ENCODE measurements around the gene CAV2.

CAV2 gene

DNA sequence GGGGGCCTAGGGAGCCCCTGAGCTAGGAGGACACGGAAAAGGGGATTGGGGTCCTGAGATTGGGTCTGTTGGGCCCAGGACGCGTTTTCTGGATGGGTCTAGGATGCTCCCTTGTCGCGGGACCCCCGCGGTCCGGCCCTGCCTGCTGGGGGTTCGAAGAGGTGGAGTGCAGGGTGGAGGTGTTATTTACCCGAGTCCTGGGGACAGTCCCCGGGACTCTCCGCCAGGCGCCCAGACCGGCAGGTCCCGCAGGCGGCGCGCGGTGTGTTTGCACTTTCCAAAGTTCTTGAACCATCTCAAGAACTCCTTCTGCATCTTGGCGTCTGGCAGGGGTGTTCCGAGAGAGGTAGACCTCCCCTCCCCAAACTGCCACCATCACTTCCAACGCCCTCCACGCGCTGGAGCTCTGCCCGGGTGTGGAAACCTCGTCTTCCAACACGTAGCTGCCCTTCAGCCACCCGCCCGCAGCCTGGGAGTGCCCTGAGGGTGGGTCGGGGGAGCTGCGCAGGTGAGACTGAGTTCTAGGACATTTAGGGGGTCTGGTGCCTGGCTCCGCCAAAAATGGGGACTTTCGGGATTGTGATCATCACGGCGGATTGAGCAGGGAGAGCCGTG, 25.9 kb downstream of the CAV2 start:
- DNase-seq = no peak

DNA sequence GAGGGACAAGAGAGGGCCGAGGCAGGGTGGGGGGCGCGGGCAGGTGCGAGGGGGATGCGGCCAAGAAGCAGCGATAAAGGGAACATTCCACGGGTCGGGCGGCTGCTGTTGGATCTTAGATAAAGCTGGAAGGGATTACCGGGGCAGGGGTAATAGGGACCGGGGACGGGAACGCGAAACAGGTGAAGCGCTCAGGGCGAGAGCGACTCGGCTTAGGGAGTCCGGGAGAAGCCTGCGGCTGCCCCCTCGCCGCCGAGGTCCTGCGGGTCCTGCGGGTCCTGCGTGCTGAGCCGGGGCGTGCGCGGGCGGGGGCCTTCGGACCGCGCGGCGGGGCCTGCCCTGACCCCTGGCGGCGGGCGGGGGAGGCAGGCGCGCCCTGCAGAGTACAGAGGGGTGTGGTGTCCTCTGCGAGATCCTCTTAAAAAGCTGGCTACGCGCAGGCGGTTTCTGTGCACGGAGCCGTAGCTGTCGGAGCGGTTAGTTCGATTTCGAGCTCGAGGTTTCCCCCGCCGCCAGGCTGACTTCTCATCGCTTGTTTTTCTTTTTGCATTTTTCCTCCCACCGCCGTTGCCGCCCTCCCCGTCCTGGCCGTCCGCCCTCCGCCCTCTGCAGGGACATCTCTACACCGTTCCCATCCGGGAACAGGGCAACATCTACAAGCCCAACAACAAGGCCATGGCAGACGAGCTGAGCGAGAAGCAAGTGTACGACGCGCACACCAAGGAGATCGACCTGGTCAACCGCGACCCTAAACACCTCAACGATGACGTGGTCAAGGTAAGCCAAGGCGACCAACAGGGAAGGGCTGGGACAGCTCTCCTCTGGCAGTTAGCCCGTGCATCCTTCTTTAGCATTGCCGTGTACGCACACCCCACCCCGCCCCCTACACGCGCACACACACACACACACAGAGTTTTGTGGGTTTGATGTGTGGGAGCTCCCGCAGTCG, 26.6 kb downstream of the CAV2 start:
- peak; percentile 30 for DNase-seq

DNA sequence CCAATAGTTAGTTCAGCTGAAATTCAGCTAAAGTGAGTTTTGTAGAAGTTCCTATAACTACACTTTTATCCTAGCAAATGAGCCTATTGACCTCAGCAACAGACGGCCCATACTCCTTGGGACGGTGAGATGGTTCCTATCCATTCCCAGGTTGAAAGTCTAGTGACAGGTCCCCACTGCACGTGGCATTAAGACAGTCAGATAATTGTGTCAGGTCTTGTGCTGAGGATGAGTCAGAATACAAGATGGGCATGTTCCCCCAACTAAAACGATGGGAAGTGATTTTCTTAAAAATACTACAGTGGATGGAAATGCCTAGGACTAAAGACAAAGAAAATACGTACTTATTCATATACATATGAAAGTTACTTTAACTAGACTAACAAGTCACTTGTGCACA, 27.4 kb downstream of the CAV2 start:
- no peak for DNase-seq

DNA sequence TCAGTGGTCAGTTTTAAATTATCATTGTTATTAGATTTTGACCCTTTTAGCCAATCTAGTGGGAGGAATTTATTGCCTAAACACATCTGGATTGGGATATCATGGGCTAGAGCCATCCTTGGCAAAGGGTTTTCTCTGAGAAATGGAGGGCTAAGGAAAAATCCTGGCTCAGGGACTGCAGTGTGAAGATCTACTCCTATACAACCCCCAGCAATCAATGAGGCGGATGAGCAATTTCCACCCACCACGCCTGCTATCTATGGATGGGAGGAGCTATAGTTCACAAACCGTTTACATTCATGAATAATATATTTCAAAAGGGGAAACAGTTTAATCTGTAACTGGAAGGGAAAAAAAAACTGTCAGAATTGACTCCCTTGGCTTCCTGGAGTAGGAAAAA, 28.0 kb downstream of the CAV2 start:
- DNase-seq = no peak

DNA sequence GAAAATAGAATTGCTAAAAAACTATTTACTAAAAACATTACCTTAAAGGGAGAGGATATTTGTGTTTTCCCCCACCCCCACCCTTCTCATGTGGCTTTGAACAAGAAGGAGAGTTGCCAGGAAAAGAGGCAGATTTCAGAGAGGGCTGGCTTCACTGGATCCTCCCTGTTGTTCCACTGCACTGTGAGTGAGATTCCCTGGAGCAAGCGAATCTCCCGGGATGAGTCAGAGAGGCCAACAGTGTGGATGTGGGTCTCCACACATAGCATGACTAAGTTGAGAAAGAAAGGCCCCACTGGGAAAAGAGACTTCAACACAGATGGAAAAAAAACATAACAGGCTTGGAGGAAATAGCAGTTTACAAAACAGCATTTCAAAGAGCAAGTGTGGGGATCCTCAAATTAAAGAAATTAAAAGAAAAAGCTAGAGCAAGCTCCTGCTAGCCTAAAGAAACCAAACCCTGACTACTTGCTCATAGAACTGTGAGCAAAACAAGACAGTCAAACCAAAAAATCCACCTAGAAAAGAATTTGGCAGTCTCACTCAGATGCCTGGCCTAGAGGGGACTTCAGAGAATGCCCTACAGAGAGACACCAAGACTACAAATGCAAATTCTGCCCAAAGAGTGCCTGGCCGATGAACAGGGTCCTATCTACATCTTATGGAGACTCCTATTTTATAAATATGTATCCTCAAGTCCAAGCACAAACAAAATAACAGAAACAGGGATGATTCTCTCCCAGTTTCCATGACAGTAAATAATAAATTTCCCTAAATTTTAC, 28.7 kb downstream of the CAV2 start:
- no peak for DNase-seq

DNA sequence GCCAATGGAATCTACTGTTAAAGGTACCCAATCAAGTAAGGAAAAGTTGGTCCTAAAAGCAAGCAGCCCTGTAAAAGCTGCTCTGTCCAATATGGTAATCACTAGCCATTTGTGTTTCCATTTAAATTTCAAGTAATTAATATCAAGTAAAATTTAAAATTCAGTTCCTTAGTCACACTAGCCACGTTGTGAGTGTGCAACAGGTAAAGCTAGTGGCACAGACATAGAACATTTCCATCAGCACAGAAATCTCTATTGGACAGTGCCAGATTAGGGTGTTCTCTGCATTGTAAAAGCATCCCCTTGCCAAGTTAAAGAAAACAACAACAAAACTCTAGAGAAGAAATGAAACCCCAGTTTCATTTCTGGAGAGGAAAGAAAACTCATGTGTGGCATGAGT, 29.7 kb downstream of the CAV2 start:
- DNase-seq = no peak

DNA sequence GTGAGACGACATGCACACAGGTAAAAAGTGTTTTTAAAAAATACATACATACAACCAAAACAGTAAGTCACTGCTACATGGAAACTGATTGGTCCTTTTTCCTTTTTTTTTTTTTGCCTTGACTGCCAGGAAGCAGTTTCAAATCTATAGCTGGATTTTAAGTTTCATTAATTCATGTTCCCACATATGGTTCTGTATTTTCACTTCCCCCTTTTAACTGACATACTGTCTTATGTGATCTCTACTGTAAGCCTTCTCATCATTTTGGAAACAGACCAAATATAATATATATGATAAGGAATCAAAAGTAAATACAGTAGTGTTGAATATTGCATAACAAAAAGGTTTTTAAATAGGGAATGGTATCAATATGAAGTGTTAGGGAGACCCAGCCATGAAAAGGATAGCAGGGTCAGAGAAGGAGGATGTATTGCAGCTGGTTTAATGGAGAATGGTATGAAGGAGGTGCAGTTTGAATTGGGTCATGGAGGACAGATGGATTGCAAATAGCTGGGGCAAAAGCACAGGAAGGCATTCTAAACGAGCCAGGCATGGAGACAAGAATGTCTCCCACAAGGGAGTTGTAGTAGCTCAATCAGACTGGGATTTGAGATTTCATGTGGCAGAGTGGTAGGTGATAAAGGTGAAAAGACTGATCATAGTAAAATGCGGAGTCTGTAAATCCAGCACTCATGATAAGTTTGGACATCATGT, 30.7 kb downstream of the CAV2 start:
- no peak for DNase-seq

DNA sequence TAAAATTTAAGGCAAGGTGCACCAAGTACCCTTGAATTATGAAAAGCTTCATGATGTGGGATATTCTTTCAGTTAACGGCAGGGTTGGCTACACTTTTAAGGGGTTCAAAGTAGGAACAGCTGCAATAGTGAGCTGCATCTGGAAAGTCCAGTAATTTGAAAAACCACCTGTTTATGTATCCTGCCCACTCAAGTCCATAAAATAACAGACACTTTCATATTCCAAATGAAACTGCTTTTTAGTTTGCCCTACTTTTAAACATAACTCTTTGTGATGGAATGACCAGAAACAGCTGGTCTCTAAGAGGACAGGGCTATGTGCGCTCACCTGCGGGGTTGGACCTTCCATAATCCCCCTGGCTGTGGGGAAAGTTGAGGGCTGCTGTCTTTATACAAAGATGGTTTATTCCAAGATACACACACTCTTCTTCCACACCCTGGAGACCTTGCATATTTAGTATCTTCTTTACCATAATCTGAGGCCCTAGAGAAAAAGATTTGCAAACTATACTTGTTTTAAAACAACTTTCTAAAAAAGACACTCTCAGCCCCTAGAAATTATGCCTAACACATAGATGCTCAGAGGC, 32.7 kb downstream of the CAV2 start:
- no peak for DNase-seq

DNA sequence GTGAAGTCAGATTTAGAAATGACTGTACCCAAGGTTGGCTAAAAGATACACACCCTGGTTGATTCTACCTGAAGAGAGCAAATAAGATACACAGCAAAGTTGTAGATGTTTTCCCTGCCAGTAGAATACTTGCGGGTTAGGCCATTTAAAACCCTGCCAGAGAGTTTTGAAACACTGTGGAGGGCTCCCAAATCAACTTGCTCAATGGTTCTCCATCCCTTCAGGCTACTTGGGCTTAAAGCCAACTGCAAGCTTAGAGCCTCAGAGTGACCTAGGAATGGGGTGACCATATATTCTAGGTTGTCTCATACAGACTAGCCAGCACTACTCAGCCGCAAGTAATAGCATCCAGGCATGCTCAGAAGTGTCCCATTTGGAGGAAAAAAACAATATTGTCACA, 35.3 kb downstream of the CAV2 start:
- DNase-seq = no peak

DNA sequence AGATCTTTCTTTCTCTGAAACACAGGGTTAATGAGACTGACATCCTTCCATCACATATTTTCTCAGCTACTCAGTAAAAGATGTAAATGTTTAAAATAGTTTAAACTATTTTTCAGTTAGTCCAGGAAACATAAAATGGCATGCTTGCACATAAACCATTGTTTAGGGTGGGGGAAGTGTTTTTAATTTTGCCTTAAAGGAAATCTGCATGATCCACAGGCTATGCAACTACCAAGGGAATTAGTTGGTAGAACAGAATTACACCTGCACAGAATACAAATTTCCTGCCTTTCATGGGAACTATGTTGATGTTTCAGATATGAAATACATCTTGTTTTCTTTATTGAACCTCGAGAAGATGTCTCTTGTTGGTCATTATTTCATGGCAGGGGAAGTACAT, 35.9 kb downstream of the CAV2 start:
- no peak for DNase-seq

DNA sequence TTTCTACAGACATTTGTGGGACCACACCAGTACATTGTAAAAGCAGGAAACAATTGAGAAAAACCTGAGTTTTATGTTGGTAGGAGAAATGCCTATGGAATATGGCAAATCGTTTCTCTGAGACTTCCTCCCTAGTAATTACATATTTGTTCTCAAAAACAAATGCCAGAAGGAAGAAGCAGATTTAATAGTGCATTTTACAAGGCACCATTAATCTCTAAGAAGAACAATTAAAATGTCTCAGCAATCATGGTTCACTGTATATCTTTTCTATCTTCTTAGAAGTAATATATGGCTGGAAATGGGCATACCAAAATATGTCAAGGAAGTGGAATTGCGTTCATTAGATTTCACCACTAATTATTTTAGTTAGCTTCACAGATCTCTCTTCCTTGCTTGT, 38.6 kb downstream of the CAV2 start:
- DNase-seq = no peak

DNA sequence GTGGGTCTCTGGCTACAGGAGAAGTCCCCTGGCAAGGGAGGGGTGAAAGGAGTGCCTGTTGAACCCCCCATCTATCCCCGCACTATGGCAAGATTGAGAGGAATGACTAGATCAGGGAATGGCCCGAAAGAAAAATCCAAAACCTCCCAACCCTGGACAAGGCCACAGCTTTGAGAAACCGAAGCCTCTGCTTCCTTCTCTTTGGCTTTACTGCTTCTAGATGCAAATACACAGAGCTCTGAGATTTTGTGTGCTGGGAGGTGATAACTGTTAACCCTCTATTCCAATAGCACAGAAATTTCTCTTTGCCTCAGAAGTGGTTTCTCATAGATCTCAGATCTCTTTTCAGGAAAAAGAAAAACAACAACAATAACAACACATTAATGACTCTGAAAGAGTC, 40.3 kb downstream of the CAV2 start:
- DNase-seq = no peak

DNA sequence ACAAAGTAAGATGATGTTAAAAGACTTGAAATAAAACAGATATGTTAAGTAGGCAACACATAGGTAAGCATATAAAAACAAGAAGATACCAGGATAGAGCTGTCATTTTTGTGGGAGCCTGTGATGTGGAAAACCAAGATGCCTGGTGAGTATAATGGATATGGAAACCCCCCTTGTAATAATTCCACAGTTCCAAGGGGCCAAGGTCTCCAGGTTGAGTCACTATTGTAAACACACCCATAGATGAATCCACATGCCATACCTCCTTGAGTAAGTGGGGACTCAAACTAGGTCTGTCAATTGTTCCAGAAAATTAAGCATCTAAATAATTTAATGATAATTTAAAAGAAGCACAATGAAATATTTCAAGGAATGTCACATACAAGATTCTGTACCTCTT, 41.2 kb downstream of the CAV2 start:
- DNase-seq = no peak

DNA sequence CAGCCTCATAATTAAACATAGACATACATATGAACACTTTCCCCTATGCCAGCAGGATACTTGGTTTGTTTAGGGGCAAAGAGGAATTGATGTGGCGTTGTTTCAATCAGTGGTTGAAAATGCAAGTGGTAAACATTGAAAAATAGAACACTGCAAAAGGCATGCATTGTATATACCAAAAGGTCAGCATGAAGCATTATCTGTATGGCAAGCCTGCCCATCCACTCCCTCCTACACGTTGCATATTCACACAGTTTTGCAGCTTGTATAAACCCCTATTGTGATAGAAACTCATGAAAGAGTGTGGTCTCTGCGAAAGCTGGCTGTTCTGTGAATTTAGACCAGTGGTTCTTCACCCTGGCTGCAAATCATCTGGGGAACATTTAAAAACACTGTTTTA, 42.4 kb downstream of the CAV2 start:
- no peak for DNase-seq

DNA sequence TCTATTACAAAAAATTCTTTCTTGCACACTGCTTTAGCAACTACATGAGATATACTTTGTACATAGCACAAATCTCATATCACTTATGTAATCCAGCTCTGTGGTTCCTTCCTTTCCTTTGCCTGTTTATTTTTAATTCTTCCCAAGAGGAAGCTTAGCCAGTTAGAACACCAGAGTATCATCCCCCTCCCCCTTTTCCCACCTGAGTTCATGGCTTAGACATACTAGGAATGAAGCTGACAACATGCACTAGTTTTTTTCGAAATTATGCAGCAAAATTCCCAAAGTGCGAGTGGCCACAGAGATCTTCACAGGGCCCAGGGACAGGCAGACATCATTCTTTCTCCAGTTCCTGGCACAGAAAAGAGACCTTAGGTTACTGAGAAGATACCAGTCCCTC, 43.1 kb downstream of the CAV2 start:
- no peak for DNase-seq

DNA sequence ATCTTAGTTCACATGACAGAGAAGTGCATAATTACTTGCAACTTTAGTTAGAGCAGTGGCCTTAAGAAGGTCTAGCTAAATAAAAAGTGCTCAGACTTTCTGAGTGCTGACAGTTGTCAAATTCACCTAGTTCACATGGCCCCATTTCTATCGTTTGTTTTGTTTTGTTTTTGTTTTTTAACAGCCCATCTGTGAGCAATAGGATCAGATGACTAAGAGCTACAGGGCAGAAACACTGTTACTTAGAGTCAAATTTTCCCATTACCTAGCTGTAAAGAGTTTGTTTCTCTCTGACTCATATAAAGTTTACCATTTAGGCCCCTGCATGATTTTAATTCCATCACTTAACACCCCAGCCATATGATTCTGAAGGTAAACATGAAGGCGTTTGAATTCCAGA, 44.1 kb downstream of the CAV2 start:
- no peak for DNase-seq

DNA sequence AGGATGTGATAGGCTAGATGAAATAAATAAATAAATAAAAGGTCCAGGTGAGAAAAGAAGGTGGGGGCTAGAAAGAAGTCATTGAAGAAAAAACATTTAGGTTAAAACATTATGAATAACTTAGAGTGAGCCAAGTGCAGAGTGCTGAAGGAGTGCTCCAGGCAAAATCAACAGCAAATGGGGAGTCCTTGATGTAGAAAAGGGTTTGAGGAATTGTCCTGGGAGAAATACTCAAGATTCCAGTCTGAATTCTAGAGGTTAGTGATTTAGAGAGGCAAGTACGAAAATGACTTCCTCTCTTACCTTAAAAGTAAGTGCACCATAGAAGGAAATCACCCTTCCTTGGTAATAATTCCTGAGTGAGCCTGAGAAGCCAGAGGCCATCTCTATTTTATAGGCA, 44.9 kb downstream of the CAV2 start:
- no peak for DNase-seq

DNA sequence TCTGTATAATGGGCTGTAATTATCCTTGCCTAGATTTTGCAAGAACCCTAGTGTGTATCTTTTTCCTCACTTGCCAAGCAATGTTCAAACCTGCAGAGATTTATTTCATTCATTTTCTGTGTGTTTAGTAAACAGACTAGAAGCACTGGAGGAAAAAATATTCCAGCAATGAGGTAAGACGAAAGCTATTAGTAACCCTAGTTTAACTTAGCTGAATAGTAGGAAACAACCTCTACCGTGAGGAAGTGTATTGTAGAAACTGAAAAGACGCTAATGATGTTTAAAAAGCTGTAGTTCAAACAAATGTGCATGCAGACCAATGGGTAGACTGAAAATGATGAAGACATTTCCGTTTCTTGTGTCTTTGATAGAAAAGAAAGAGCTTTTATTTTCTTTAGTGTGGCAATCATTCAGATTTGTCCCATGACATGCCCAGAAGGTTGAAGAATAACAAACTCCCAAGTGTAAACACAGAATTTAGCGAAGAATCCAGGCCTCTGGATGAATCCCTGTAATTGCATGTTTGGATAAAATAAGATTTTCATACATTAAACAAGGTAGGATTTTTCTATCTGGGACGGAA, 46.0 kb downstream of the CAV2 start:
- no peak for DNase-seq

DNA sequence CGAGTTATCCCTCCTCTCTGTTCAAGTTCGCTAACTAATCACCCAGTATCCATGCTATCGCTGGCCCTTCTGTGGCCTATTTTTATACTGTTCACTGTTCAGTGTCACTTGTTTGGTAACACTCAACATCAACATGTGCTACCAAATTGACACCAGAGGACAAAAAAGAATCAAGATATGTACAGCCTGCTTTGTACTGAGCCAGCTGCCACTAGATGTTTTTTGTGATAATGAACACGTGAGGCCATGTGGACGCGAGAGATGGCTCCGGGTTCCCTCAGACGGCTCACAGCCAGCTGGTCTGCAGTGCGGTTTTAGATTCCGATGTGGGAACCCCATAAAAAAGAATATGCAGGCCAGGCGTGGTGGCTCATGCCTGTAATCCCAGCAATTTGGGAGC, 46.5 kb downstream of the CAV2 start:
- DNase-seq = no peak

DNA sequence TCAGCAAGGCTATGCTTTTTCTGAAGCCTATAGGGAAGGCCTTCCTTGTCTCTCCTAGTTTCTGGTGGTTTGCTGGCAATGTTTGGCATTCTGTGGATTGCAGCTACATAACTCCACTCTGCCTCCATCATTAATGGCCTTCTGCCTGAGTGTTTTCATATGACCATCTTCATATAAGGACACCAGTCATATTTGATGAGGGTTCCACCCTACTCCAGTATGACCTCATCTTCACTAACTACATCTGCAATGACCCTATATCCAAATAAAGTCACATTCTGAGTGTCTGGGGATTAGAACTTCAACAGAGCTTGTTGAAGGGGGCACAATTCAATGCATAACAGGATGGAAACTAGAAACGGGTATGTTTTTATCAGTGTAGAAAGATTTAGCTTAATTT, 47.4 kb downstream of the CAV2 start:
- no peak for DNase-seq

DNA sequence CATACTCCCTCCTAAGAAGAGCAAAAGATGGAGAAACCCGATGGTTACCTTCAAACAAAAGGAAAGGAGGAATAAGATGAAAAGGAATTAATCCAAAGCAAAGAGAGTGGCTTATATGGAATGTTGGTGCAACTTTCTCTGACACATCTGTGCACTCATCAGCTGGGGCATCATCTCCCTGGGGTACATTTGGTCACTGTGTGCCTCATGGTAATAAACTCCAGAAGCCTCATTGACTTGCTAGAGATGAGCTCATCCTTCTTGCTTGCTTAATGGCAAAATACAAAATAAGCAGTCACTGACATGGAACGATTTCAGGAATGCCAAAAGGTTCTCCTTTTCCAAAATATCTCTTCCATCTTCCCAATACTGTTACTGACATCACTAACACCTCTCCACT, 47.8 kb downstream of the CAV2 start:
- DNase-seq = no peak

DNA sequence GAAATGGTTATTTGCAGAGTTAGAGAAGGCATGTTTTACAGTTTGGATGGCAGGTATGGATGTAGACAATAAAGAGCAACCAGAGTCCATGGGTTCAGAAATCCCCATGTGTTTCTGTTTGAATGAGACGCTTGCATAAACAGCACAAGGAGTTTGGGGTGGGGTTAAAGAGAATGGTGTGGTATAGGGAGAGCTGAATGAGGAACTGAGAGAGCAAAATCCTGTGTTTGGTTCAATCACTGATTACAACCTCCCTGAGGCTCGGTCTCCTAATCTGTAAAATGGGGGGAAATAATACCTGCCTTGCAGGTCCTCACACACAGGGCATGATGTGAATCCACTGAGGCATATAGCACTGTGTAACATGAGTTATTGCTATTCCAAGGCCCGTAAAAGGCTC, 49.0 kb downstream of the CAV2 start:
- no peak for DNase-seq
